Thyroid gland (tissue), 4 donors: ENCODE results near the gene ZNF717. TPM values are rescaled to one million over a fixed set of nuclear protein-coding genes. Genes with fewer than 3 reads are reported as not detected.
"Not testable (repeated sequence)": the region's sequence is repeated elsewhere in the genome, so short reads cannot be mapped to it uniquely, and the experiment has no call there.

Experiments
- DNase-seq, 2 donors: peaks; one replicate each; pipeline ENCODE4 v3.0.0-alpha.2; 2019
- H3K27ac ChIP-seq, 3 donors: fragments of 200-600 bp; sonication (generic); 1 replicate in 2 of 3; 2 replicates in 1 of 3; pipeline ENCODE4 v1.5.1; 2016 to 2019; ENCODE audit warnings: mild to moderate bottlenecking in 1 of 3, moderate library complexity in 1 of 3
- H3K27me3 ChIP-seq: fragments of 200-600 bp; sonication (generic); one replicate; pipeline ENCODE4 v1.5.1; 2019
- H3K36me3 ChIP-seq, 2 donors: fragments of 200-600 bp; sonication (generic); one replicate each; pipeline ENCODE4 v1.5.1; 2016 to 2019
- H3K4me1 ChIP-seq, 2 donors: fragments of 200-600 bp; sonication (generic); one replicate each; pipeline ENCODE4 v1.5.1; 2017 to 2019
- H3K4me3 ChIP-seq, 3 donors: fragments of 200-600 bp; sonication (generic); replicated peaks in 1 of 3; 1 replicate in 2 of 3; 2 replicates in 1 of 3; pipeline ENCODE4 v1.5.1; 2016; ENCODE audit warnings: mild to moderate bottlenecking in 1 of 3
- H3K9me3 ChIP-seq: fragments of 200-600 bp; sonication (generic); one replicate; pipeline ENCODE4 v1.5.1; 2017
- POLR2A ChIP-seq, 2 donors: fragments of 450-650 bp; IDR thresholded peaks; one replicate each; pipeline ENCODE4 v1.6.1; 2017; ENCODE audit warnings: antibody characterized with exemption in 2 of 2, mild to moderate bottlenecking in 2 of 2, moderate library complexity in 1 of 2
- WGBS, 2 donors: methylation state at CpG; one replicate each; pipeline ENCODE4 v1.1.5; 2017; 5-methylcytosine and 5-hydroxymethylcytosine counted together
- intact Hi-C: fragments of 100-400 bp; cut with DNase I; formaldehyde crosslinking; loops from one replicate; pipeline ENCODE4 v1.15.1; 2023
- total RNA-seq, 4 donors: library from RNA; depleted of rRNA; stranded (reverse); fragments of >200 nt; gene quantifications; one replicate each; pipeline ENCODE4 v1.2.3, GENCODE V29; 2016
- TF ChIP-seq, protein P1 (sequence below), 6 experiments: fragments of 200-600 bp in 3 of 6; fragments of 450-650 bp in 3 of 6; sonication (generic) in 3 of 6; IDR thresholded peaks; one replicate each; pipeline ENCODE4 v1.5.1; 2016 to 2019; ENCODE audit warnings: antibody characterized with exemption in 6 of 6, mild to moderate bottlenecking in 2 of 6, inconsistent platforms in 1 of 6, moderate library complexity in 1 of 6

ZNF717 gene
- total RNA-seq, 4 donors from 2014 or later: 14.4 to 23.0 (median 18.8) TPM

DNA sequence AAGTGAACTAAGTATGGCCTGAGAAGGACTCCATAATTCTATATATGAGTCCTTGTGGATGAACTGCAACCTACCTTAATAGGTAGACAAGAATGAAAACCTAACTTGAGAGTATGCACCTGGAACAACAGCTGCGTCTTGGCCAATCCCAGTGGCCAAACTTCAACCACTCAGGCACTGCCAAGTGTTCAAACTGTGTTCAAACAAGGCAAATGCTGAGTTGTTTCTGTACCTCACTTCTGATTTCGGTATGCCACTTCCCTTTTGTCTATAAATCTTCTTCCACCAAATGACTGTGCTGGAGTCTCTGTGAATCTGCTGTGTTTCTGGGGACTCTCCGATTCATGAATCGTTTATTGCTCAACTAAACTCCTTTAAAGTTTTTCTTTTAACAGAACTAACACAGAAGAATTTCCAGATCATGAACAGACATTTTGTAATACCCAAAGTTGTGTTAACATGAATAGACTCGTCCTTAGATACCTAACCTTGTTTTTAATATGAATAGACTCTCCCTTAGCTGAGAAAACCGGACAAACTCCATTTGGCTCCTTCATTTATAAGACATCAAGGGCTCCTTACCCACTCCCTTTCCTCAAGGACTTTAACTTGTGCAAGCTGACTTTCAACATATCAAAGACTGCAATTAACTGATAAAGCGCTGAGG lies 4.1 kb downstream of the ZNF717 start:
- intact Hi-C loops: no loop called here
- no peak for DNase-seq

DNA sequence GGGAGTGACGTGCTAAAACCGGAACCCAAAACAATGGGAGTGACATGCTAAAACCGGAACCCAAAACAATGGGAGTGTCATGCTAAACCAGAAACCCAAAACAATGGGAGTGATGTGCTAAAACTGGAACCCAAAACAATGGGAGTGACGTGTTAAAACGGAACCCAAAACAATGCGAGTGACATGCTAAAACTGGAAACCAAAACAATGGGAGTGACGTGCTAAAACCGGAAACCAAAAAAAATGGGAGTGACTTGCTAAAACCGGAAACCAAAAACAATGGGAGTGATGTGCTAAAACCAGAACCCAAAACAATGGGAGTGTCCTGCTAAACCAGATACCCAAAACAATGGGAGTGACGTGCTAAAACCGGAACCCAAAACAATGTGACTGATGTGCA lies 7.6 kb downstream of the ZNF717 start:
- H3K27ac ChIP-seq, H3K9me3 ChIP-seq, H3K4me3 ChIP-seq, intact Hi-C loops, H3K4me1 ChIP-seq, H3K27me3 ChIP-seq, DNase-seq, H3K36me3 ChIP-seq: not testable (repeated sequence)
- 84 to 87% methylated on average over 11 of the region's 11 CpGs for WGBS, 2 donors

More for the DNA sequence above, 4.1 kb downstream of the ZNF717 start:
- TF ChIP-seq POLR2A (IDR thresholded peaks at IDR 0.05): no peak
- TF ChIP-seq, protein P1, sequence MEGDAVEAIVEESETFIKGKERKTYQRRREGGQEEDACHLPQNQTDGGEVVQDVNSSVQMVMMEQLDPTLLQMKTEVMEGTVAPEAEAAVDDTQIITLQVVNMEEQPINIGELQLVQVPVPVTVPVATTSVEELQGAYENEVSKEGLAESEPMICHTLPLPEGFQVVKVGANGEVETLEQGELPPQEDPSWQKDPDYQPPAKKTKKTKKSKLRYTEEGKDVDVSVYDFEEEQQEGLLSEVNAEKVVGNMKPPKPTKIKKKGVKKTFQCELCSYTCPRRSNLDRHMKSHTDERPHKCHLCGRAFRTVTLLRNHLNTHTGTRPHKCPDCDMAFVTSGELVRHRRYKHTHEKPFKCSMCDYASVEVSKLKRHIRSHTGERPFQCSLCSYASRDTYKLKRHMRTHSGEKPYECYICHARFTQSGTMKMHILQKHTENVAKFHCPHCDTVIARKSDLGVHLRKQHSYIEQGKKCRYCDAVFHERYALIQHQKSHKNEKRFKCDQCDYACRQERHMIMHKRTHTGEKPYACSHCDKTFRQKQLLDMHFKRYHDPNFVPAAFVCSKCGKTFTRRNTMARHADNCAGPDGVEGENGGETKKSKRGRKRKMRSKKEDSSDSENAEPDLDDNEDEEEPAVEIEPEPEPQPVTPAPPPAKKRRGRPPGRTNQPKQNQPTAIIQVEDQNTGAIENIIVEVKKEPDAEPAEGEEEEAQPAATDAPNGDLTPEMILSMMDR (IDR thresholded peaks at IDR 0.05): no peak
- 79 to 91% methylated on average over 7 of the region's 7 CpGs for whole genome bisulfite sequencing, 2 donors
- peaks cover 3 to 5% of the 10 kb centered on the region in 2 donors for H3K36me3 ChIP-seq
- no peak overlapping the region for H3K4me3 ChIP-seq
- H3K9me3 ChIP-seq: no peaks in the 10 kb centered on the region
- H3K4me1 ChIP-seq: peaks cover 6% of the 10 kb centered on the region in 2 donors
- no peaks in the 10 kb centered on the region for H3K27me3 ChIP-seq
- no peak overlapping the region for H3K27ac ChIP-seq

DNA sequence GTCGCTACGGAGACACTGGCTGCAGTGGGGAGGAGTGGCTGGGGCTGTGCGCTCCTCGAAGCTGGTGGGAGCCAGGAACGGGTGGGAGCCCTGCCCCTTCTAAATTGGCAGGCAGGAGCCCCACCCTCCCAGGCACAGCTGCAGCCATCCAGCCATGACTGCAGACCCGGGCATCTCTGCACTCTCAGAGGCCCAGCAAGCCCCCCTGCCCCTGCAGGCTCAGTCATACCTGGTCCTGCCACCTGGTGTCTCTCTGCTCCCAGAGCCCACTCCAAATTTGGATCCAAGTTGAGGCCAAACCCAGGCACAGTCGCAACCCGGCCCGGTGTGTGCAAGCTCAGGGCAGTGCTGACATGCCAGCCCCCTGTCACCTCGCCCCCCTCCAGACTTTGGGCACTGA lies 13.7 kb downstream of the ZNF717 start:
- H3K27me3 ChIP-seq, H3K4me1 ChIP-seq, DNase-seq, H3K36me3 ChIP-seq, H3K9me3 ChIP-seq, intact Hi-C loops, H3K4me3 ChIP-seq, H3K27ac ChIP-seq: not testable (repeated sequence)
- WGBS, 2 donors: 81 to 96% methylated on average over 6 to 7 of the region's 10 CpGs

DNA sequence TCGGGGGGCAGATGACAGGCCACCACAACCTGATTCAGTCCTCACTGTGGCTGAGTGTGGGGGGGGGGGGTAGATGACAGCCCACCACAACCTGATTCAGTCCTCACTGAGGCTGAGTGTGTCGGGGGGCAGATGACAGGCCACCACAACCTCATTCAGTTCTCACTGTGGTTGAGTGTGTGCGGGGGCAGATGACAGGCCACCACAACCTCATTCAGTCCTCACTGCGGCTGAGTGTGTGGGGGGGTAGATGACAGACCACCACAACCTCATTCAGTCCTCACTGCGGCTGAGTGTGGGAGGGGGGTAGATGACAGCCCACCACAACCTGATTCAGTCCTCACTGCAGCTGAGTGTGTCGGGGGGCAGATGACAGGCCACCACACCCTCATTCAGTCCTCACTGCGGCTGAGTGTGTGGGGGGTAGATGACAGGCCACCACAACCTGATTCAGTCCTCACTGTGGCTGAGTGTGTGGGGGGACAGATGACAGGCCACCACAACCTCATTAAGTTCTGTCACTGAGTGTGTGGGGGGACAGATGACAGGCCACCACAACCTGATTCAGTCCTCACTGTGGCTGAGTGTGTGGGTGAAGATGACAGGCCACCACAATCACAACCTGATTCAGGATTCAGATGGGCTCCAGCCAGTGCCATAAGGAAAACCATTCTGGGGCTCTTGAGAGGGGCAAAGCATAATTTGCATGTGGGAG lies 16.9 kb downstream of the ZNF717 start:
- no peak overlapping the region for H3K27ac ChIP-seq
- H3K4me1 ChIP-seq: no peaks in the 10 kb centered on the region
- H3K9me3 ChIP-seq: no peaks in the 10 kb centered on the region
- no peak for DNase-seq
- no peak overlapping the region for H3K4me3 ChIP-seq
- peaks cover 0 to 10% of the 10 kb centered on the region in 2 donors for H3K36me3 ChIP-seq
- TF ChIP-seq, protein P1 (IDR thresholded peaks at IDR 0.05): no peak
- no peak for TF ChIP-seq POLR2A (IDR thresholded peaks at IDR 0.05)
- WGBS, 2 donors: 92 to 94% methylated on average over 5 to 6 of the region's 7 CpGs
- no peaks in the 10 kb centered on the region for H3K27me3 ChIP-seq
- intact Hi-C loops: no loop called here

DNA sequence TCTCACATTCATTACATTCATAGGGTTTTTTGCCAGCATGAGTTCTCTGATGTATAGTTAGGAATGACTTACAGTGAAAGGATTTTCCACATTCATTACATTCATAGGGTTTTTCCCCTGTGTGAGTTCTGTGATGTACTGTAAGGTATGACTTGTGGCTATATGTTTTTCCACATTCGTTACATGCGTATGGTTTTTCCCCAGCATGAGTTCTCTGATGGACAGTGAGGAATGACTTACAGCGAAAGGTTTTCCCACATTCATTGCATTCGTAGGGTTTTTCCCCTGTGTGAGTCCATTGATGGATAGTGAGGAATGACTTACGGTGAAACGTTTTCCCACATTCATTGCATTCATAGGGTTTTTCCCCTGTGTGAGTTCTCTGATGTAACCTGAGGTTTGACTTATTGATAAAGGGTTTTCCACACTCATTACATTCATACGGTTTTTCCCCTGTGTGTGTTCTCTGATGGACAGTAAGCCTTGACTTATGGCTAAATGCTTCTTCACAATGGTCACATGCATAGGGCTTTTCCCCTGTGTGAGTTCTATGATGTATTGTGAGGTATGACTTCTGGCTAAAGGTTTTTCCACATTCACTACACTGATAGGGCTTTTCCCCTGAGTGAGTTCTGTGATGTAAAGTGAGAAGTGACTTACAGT lies 47.4 kb downstream of the ZNF717 start:
- H3K36me3 ChIP-seq: peaks cover 28 to 37% of the 10 kb centered on the region in 2 donors
- DNase-seq: no peak
- TF ChIP-seq POLR2A (IDR thresholded peaks at IDR 0.05): no peak
- TF ChIP-seq, protein P1 (IDR thresholded peaks at IDR 0.05): no peak
- intact Hi-C loops: no loop called here
- no peak overlapping the region for H3K4me3 ChIP-seq
- no peaks in the 10 kb centered on the region for H3K27me3 ChIP-seq
- peaks cover 12% of the 10 kb centered on the region for H3K9me3 ChIP-seq
- H3K4me1 ChIP-seq: no peaks in the 10 kb centered on the region
- 66 to 75% methylated on average over 7 of the region's 7 CpGs for WGBS, 2 donors
- H3K27ac ChIP-seq: no peak overlapping the region

DNA sequence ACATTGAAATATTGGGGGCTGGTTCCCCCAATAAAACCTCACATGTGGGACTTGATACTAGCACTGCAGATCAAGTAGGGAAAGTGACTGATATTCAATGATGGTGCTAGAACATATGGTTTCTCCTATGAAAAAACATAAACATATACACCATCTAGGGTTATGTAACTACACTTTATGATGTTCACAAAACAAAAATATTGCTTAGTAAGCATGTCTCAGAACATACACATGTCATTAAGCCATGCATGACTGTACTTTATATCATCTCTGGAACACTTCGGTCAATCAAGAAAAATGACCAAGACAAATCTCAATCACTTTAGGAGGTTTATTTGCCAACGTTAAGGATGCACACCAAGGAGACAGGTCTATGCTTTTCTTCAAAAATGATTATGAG lies 57.4 kb downstream of the ZNF717 start:
- Histone ChIP-seq H3K4me3 (no peak overlapping the region), H3K36me3 (peaks cover 5 to 10% of the 10 kb centered on the region in 2 donors), H3K9me3 (no peaks in the 10 kb centered on the region), H3K27ac (no peak overlapping the region), H3K4me1 (no peaks in the 10 kb centered on the region), H3K27me3 (no peaks in the 10 kb centered on the region)
- TF ChIP-seq, protein P1 (IDR thresholded peaks at IDR 0.05): no peak
- TF ChIP-seq POLR2A (IDR thresholded peaks at IDR 0.05): no peak
- no peak for DNase-seq
- intact Hi-C loops: no loop called here
- 95 to 97% methylated on average over 2 of the region's 2 CpGs for WGBS, 2 donors
